Suppressor macrophage (primary cell): ENCODE measurements around the gene DNAJC1.

Experiments used
- DNase-seq, 4 experiments: peaks; one replicate each; pipeline ENCODE4 v3.0.0-alpha.2; 2020 to 2022

The DNAJC1 gene

DNA sequence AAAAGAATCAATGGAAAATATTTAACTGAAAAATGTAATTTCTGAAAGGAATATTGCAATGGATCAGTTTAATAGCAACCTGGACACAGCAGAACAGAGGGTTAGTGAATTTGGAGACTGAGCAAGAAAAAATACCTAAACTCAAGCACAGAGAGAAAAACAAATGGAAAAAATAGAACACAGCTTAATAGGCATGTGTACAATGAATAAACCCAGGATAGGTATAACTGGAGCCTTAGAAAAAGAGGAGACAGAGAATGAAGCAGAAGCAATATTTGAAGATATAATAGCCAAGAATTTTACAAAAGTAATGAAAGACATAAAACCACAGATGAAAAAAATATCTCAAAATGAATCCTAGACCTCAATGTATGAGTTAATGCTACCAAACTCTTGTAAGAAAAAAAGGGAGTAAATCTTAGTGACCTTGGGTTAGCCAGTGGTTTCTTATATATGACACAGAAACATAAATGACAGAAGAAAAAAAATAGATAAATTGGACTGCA, 2.9 kb upstream of the DNAJC1 start:
- DNase-seq = no peak

GRCh38 chr10:22005763-22006162, 2.2 kb upstream of the DNAJC1 start:
- DNase-seq = no peak

DNA sequence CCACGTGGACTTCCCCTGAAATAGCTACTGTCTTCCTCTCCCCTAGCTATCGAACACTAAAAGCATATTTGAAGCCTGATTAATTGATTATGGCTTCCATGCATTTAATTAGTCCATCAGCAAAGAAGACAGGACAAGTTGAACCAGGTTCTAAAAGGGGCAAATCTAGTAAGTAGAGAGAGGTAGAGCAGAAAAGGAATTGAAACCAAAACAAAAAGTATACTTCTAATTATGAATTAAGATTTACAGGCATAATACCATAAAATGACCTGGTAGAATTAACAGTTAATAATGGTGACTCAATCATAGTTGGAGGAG, 393 bp upstream of the DNAJC1 start:
- no peak for DNase-seq

DNA sequence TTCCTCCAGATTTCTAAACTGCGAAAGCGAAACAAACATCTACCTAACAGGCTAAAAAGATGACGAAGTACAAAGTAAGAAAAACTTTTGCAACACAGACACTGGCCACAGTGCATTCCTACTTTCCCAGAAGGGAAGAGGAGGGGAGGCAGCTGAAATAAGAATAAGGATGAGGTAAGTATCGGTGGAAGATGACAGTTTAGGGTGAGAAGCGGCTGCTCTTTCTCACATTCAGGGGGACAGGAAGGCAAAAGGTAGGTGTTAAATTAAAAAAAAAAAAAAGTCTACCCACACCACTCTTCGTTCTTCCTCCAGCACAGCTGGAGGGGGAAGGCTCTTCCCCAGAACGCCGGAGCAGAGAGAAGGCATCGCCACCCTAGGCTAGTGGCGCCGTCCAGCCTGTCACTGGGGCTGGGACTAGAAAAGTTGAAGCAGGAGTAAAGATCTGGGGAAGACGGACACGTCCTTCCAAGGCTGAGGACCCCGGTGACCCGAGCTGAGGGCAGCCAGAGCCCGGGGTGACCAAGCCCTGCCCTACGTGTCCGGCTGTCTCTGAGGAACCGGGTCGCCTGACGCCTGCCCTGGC, 846 bp downstream of the DNAJC1 start:
- peak; percentile 32 to 51 (median 40) for DNase-seq

DNA sequence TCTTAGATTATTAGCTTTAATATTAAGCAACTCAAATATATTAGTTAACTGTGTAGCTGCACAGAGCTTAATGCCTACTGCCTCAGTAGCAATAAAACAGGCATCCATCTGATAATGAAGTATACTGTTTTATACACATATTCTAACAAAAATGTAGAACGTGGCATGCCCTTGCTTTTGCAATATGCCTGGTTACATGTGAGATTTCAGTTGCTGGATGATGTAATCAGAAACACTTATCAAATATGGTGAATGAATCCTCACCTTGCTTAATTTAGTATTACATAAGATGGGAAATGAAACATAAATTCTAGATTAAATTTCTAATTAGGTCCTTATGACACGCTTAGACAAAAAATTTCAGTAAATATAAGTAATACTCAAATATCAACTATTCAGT, 8.0 kb downstream of the DNAJC1 start:
- DNase-seq = peak in 1 of 4 experiments; percentile 16

DNA sequence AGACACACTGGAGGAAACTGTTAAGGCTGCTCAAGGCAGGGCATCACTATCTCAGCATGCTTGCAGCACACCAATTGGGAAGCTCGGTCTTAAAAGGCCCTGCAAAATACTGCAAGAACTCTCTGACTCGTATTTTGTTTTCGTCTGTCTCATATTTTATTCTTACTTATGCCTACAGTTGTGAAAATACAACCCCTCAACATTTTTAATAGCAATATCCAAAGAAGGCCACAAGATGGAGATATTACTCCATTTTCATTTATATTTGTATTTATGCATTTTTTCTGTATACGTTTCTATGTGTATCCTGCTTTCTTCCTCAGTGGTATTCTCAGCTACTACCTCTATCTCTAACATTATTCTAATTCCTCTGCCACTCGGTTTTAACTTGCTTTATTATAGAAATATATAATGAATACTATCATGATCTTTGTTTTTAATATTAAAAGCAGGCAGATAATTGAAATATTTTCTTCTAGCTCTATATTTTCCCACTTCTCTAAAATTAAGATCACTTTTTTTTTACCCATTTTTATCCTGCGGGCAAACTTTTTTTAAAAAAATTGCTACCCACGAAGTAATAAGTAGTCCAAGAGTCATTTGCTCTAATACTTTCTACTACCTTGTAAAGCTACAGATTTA, 10.0 kb downstream of the DNAJC1 start:
- peak in 3 of 4 experiments; percentile 6 to 61 (median 61) for DNase-seq

GRCh38 chr10:21991785-21992184, 11.7 kb downstream of the DNAJC1 start:
- DNase-seq = no peak

DNA sequence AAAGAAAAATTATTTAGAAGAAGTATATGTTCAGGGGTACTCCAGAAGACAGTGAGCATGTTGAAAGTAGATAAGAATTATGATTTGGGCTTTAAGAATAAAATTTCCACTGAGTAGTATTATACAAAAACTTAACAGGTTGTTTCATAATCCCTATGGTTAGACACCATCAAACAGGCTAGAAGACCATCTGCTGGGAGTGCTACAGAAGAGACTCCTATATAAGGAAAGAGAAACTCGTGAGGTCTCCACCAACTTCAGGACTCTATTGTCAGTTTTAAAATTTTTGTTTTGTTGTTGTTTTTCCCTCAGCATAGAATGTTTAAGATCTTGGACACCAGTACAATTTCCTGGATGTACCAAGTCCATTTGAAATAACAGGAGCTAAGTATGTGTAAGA, 13.1 kb downstream of the DNAJC1 start:
- no peak for DNase-seq

GRCh38 chr10:21989453-21990154, 13.9 kb downstream of the DNAJC1 start:
- peak in 2 of 4 experiments; percentile 12 to 26 for DNase-seq

DNA sequence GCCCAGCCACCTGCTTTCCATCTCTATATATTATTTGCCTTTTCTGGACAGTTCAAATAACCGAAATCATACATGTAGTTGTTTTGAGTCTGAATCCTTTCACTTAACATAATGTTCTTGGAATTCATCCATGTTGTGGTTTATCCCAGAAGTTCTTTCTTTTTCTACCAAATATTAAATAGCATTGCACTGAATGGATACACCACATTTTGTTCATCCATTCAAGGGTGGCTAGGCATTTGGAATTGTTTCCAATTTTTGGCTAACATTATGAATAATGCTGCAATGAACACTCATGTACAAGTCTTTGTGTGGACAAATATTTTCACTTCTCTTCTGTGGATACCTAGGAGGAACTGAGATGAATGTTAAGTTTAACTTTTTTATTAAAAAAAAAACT, 18.0 kb downstream of the DNAJC1 start:
- no peak for DNase-seq

DNA sequence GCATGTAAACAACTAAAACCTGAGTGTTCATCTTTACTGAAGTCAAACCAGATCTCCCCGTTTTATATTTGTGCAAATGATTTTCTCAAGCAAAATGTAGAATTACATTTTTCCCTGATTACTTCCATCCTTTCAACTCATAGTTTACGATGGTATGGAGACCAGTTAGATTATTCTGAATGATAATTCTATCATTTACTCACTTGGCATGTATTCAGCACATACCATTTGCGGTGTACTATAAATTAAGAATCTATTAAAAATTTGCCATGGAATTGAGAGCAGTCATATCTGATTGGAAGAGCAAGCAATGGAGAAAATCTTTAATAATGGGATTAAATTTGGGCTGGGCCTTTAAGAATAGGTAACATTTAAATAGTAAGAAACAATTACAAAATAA, 22.4 kb downstream of the DNAJC1 start:
- DNase-seq = no peak

DNA sequence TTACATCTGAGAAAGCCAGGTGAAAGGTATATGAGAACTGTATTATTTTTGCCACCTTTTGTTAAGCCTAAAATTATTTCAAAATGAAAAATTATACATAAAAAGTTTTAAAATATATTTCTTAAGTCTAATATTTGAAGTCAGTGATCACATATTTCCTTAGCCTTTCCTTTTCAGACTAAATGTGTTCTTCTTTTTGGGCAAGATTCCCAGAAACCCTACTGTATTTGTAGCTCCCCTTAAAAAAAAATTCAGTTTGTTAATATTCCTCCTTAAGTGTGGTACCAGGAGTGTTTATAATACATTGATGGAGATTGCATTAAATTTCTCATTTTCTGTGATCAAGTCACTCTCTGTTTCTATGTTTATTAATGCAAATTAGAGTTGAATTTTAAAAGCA, 22.8 kb downstream of the DNAJC1 start:
- DNase-seq = no peak

- DNase-seq = no peak
These were observed 25.2 kb downstream of the DNAJC1 start for GRCh38 chr10:21978191-21978862.

- DNase-seq = no peak
These were observed 26.8 kb downstream of the DNAJC1 start for GRCh38 chr10:21976739-21977138.

- no peak for DNase-seq
These were observed 27.2 kb downstream of the DNAJC1 start for GRCh38 chr10:21976280-21976679.

- no peak for DNase-seq
These were observed 28.0 kb downstream of the DNAJC1 start for GRCh38 chr10:21975378-21975990.

GRCh38 chr10:21972584-21972983, 30.9 kb downstream of the DNAJC1 start:
- DNase-seq = peak in 2 of 4 experiments; percentile 15 to 19

- peak in 3 of 4 experiments; percentile 12 to 64 (median 30) for DNase-seq
These were observed 33.9 kb downstream of the DNAJC1 start for GRCh38 chr10:21969326-21970287.

- DNase-seq = no peak
These were observed 38.4 kb downstream of the DNAJC1 start for GRCh38 chr10:21964983-21965665.

DNA sequence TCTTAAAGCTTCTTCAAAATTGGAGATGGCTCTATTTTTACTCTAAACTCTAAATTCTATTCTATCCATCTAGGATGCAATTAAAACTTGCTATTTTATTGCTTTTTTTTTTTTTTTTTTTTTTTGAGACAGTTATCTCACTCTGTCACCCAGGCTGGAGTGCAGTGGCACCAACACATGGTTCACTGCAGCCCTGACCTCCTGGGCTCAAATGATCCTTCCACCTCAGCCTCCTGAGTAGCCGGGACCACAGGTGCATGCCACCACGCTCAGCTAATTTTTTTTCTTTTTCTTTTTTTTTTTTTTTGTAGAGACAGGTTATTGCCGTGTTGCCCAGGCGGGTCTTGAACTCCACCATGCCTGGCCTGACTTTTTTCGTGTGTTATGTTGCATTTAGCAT, 41.2 kb downstream of the DNAJC1 start:
- DNase-seq = no peak

DNA sequence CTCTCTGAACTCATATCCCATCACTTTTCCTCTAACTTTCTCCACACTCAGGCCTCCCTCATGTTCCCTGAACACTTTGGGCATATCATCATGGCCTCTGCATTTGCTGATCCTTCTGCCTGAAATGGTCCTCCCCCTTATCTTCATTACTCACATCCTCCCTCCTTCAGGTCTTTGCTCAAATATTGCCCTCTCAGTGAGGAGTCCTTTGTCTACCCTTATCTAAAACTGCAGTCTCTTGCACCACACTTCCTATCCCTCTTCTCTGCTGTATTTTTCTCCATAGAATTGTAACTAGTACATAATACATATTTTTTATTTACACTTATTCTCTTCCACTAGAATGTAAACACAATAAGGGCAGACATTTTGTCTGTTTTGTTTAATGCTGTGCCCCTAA, 41.7 kb downstream of the DNAJC1 start:
- DNase-seq = no peak
